HFFc6 (cell line): Measurements from ENCODE around the gene LARGE1. TPM values are rescaled to one million over a fixed set of nuclear protein-coding genes. Genes with fewer than 3 reads are reported as not detected.

ENCODE experiments used
- DNase-seq: peaks from one replicate; pipeline ENCODE4 v3.0.0-alpha.2; 2018
- H3K27ac Mint-ChIP-seq: 2 replicates; pipeline ENCODE4 v1.8.0; 2020; ENCODE audit warnings: mild to moderate bottlenecking, mixed read lengths
- H3K27me3 Mint-ChIP-seq: 2 replicates; pipeline ENCODE4 v1.8.0; 2021; ENCODE audit warnings: mild to moderate bottlenecking, moderate library complexity, mixed read lengths; ENCODE audit not compliant: insufficient read depth
- H3K36me3 Mint-ChIP-seq: 2 replicates; pipeline ENCODE4 v1.8.0; 2021; ENCODE audit warnings: low read depth, mixed read lengths
- H3K4me1 Mint-ChIP-seq: 2 replicates; pipeline ENCODE4 v1.8.0; 2020; ENCODE audit warnings: low read depth, mixed read lengths
- H3K4me3 Mint-ChIP-seq: 2 replicates; pipeline ENCODE4 v1.8.0; 2020; ENCODE audit warnings: mild to moderate bottlenecking, moderate library complexity, mixed read lengths
- H3K9me3 Mint-ChIP-seq: 2 replicates; pipeline ENCODE4 v1.8.0; 2020; ENCODE audit warnings: mild to moderate bottlenecking, mixed read lengths
- CTCF ChIP-seq: fragments of 200-600 bp; sonication (generic); IDR thresholded peaks from 2 replicates; pipeline ENCODE4 v1.5.0; 2021; ENCODE audit warnings: antibody characterized with exemption, mild to moderate bottlenecking
- total RNA-seq, 6 experiments: library from RNA; stranded (reverse); fragmentation: NEBNext Ultra II Directional; extraction: Animal tissue kit (Norgen Biotek cat#: 25700); gene quantifications; 2 replicates in 1 of 6; 3 replicates in 5 of 6; pipeline ENCODE4 v1.2.3, GENCODE V29; 2021

Gene LARGE1
- total RNA-seq, 6 experiments from 2014 or later = 4.9 to 7.3 (median 6.5) TPM

DNA sequence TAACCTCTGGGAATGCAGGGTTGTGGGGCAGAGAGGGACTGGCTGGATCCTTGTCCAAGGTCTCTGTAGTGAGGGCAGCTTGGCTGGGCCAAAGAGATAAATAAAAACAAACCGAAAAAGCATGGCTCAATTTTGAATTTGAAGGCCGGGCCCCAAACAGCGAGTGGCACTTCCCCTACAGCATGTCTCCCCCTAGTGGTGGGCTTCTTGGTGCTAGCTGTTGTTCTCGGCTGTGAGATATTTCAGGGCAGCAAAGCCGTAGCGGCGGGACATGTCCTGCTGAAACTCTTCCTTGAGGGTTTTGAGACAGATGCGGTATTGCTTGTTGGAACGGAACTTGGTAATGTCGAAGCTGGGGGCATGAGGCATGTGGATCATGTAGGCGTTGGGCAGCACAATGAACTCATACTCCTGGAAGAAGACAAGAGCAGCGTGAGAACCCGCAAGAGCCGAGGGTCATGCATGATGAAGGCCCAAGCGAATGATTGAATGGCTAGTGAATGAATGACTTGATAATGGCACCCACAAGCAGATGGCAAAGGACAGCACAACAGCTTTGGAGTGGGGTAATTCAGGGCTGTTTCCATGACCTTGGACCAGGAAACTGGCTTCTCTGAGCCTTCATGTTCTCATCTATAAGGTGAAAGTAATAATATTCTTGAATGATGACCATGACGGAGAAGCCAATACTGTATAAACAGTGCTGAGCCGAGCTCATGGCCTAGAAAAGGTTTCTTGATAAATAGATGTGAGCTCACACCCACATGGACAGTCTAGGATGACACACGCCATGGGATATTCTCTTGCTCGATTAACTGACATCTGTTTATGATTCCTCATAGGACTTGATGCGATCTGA, 645.8 kb downstream of the LARGE1 start:
- DNase-seq = no peak
- Mint-ChIP-seq H3K36me3 (peaks cover 19% of the 10 kb centered on the region), H3K9me3 (peaks cover 45% of the 10 kb centered on the region), H3K27ac (no peak overlapping the region), H3K4me1 (no peaks in the 10 kb centered on the region), H3K4me3 (no peak overlapping the region), H3K27me3 (no peaks in the 10 kb centered on the region)
- peak; percentile 59 for TF ChIP-seq CTCF

- no peak for DNase-seq
- Mint-ChIP-seq H3K27me3 (no peaks in the 10 kb centered on the region), H3K4me3 (no peak overlapping the region), H3K4me1 (no peaks in the 10 kb centered on the region), H3K9me3 (peaks cover 31% of the 10 kb centered on the region), H3K36me3 (peaks cover 12% of the 10 kb centered on the region; the same call in 1 of the 2 replicates), H3K27ac (no peak overlapping the region)
- no peak for TF ChIP-seq CTCF
These were observed 647.4 kb downstream of the LARGE1 start for GRCh38 chr22:33272871-33273270.

DNA sequence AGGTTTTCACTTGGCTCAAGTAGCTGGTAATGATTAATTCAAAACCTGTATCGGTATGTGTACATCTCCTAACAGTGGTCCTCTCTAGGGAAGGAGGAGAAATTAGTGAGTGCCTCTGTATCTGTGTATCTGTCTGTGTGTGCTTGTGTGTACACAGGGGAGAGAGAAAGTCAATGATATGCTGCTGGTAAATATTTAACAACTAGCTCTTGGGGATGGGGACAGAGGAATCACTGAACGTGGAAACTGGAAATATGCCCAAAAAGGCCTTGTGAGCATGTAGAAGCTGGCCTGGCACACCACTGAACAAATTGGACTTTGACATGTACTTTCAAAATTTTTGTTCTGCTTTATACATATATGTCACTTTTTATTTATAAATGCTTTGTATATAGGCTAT, 648.1 kb downstream of the LARGE1 start:
- DNase-seq = no peak
- no peak for TF ChIP-seq CTCF

DNA sequence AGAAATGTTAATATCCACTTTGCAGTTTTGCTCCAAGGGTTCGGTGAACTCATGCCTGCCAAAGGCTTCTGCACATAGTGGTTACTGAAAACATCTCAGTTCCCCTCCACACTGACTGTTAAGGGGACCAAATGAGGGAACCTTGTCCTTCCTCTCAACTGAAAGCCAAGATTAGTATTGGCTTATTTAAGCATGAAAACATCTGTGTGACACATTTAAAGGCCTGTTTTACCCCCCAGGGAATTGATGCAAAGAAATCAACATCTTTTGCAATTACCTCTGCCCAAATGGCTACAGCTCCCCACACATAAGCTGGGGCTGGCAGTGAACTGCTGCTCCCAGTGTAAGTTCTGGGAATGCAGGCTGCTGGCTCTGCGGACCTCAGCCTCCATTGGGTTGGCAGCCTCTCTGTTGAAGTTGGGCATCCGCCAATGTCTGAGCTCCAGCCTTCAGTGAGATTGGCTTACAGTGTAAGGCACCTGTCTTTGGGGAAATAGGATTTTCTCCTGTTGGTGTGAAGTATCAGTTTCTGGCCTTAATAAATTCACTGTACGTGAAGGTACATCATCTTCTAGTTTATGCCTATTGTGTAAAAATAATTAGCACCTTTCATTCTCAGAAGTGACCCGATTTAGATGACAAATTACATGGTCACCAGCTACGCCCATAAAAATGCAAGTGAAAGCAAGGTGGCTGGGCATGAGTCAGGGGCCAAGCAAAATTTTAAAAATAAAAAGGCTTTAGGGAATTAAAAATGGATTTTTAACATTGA, 648.7 kb downstream of the LARGE1 start:
- Mint-ChIP-seq H3K27ac (no peak overlapping the region), H3K27me3 (no peaks in the 10 kb centered on the region), H3K4me1 (no peaks in the 10 kb centered on the region), H3K9me3 (peaks cover 33% of the 10 kb centered on the region), H3K4me3 (no peak overlapping the region), H3K36me3 (peaks cover 12% of the 10 kb centered on the region; the same call in 1 of the 2 replicates)
- no peak for TF ChIP-seq CTCF
- DNase-seq = no peak

More for the DNA sequence above, 648.1 kb downstream of the LARGE1 start:
- Mint-ChIP-seq H3K27ac (no peak overlapping the region), H3K9me3 (peaks cover 31% of the 10 kb centered on the region), H3K27me3 (no peaks in the 10 kb centered on the region), H3K4me1 (no peaks in the 10 kb centered on the region), H3K4me3 (no peak overlapping the region), H3K36me3 (peaks cover 12% of the 10 kb centered on the region; the same call in 1 of the 2 replicates)

DNA sequence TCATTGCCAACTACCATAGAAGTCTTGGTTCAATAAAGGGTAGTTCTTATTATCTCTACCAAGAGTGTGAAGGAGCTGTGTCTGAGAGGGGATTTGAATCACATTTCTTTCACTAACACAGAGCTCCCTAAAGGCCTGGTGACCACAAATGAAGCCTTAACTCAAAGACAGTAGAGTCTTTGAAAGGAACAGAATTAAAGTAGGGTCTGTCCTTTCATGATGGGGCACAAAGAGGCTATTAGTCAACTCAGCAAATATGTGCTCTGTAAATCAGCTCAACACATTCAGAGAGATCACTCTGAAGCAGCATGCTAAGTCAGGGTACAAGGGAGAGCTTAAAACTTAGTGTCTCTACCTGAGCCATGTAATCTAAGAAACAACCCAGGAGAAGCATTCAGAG, 649.7 kb downstream of the LARGE1 start:
- Mint-ChIP-seq H3K4me3 (no peak overlapping the region), H3K27ac (no peak overlapping the region), H3K36me3 (peaks cover 12% of the 10 kb centered on the region; the same call in 1 of the 2 replicates), H3K27me3 (no peaks in the 10 kb centered on the region), H3K4me1 (no peaks in the 10 kb centered on the region), H3K9me3 (peaks cover 39% of the 10 kb centered on the region)
- no peak for DNase-seq
- TF ChIP-seq CTCF = no peak
